H1 (cell line): ENCODE measurements around the gene FBN2. TPM values are rescaled to one million over a fixed set of nuclear protein-coding genes. Genes with fewer than 3 reads are reported as not detected.

ENCODE experiments used
- SUZ12 ChIP-seq: fragments of 200-600 bp; sonication (generic); IDR thresholded peaks from 2 replicates; pipeline ENCODE4 v1.6.1; 2012; ENCODE audit warnings: mild to moderate bottlenecking, inconsistent platforms, low read length, moderate library complexity, mixed read lengths
- TAF7 ChIP-seq: optimal IDR thresholded peaks from 2 replicates; pipeline ENCODE3; 2011; ENCODE audit warnings: low read depth, mild to moderate bottlenecking, inconsistent platforms, low read length, moderate library complexity, borderline replicate concordance
- polyA plus RNA-seq, 7 experiments: library from polyadenylated mRNA; depleted of rRNA in 3 of 7; stranded (reverse) in 5 of 7; unstranded in 2 of 7; fragments of >200 nt in 5 of 7; fragments of 200-250 nt in 2 of 7; gene quantifications; 1 replicate in 5 of 7; 2 replicates in 1 of 7; 4 replicates in 1 of 7; pipeline versions ENCODE4 v1.2.1 to v1.2.3, GENCODE V29; 2011 to 2013; ENCODE audit warnings: missing spikeins in 2 of 7, mixed read lengths in 2 of 7
- total RNA-seq: library from RNA; stranded (reverse); fragmentation: NEBNext Ultra II Directional; extraction: Animal tissue kit (Norgen Biotek cat#: 25700); gene quantifications from 2 replicates; pipeline ENCODE4 v1.2.1, GENCODE V29; 2021

FBN2 gene
- total and polyA plus RNA-seq, 2 of the 8 experiments (the other 6 are each of a cell fraction or from before 2014, with no cell fraction given): 14.1 to 16.3 TPM

GRCh38 chr5:128355961-128356360 lies 182.1 kb downstream of the FBN2 start (continued):
- no peak for TF ChIP-seq TAF7
- TF ChIP-seq SUZ12: no peak
